Neutrophil (primary cell): ENCODE measurements around the gene TIGD2.

Source experiments
- H3K27ac ChIP-seq: fragments of 200-600 bp; sonication (generic); 2 replicates; pipeline ENCODE4 v1.5.1; 2016; ENCODE audit warnings: mild to moderate bottlenecking, moderate library complexity
- H3K27me3 ChIP-seq: fragments of 200-600 bp; sonication (generic); 2 replicates; pipeline ENCODE4 v1.6.0; 2016; ENCODE audit warnings: mild to moderate bottlenecking
- H3K36me3 ChIP-seq: fragments of 200-600 bp; sonication (generic); 2 replicates; pipeline ENCODE4 v1.5.1; 2017
- H3K4me1 ChIP-seq, 2 experiments: fragments of 200-600 bp in 1 of 2; sonication (generic) in 1 of 2; 1 replicate in 1 of 2; 2 replicates in 1 of 2; pipeline versions ENCODE4 v1.5.1 to v1.6.1; 2013 to 2016; ENCODE audit warnings: low read depth in 1 of 2, low read length in 1 of 2, mild to moderate bottlenecking in 1 of 2, moderate library complexity in 1 of 2; ENCODE audit not compliant: control insufficient read depth in 1 of 2, insufficient read depth in 1 of 2
- H3K4me3 ChIP-seq, 2 experiments: fragments of 200-600 bp in 1 of 2; sonication (generic) in 1 of 2; 1 replicate in 1 of 2; 2 replicates in 1 of 2; pipeline ENCODE4 v1.5.1; 2013 to 2016; ENCODE audit warnings: low read depth in 1 of 2, low read length in 1 of 2, mild to moderate bottlenecking in 1 of 2, moderate library complexity in 1 of 2
- H3K9me3 ChIP-seq: fragments of 200-600 bp; sonication (generic); 2 replicates; pipeline ENCODE4 v1.5.1; 2016
- TF ChIP-seq, protein P1 (sequence below): fragments of 200-600 bp; sonication (generic); IDR thresholded peaks from 2 replicates; pipeline ENCODE4 v1.5.1; 2016; ENCODE audit warnings: antibody characterized with exemption

Gene TIGD2

DNA sequence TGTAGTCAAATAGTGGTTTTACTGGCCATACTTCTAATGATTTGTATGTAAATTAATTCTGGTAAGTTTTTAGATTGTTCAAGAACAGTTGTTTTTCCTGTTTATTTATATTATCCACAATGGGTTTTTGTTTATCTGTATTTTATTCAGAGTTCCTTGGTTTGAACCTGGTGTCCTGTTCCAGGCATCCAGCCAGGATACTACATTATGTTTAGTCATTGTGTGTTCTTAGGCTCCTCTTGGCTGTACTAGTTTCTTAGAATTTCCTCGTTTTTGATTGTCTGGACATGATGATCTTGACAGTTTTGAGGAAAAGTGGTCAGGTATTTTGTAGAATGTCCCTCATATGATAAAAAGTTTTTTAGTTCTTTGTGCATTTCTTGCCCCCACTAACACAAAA lies 7.8 kb downstream of the TIGD2 start:
- Histone ChIP-seq H3K4me1 (no peaks in the 10 kb centered on the region), H3K4me3 (no peak overlapping the region), H3K27ac (no peak overlapping the region), H3K27me3 (no peaks in the 10 kb centered on the region), H3K9me3 (no peaks in the 10 kb centered on the region), H3K36me3 (no peaks in the 10 kb centered on the region)
- TF ChIP-seq, protein P1, sequence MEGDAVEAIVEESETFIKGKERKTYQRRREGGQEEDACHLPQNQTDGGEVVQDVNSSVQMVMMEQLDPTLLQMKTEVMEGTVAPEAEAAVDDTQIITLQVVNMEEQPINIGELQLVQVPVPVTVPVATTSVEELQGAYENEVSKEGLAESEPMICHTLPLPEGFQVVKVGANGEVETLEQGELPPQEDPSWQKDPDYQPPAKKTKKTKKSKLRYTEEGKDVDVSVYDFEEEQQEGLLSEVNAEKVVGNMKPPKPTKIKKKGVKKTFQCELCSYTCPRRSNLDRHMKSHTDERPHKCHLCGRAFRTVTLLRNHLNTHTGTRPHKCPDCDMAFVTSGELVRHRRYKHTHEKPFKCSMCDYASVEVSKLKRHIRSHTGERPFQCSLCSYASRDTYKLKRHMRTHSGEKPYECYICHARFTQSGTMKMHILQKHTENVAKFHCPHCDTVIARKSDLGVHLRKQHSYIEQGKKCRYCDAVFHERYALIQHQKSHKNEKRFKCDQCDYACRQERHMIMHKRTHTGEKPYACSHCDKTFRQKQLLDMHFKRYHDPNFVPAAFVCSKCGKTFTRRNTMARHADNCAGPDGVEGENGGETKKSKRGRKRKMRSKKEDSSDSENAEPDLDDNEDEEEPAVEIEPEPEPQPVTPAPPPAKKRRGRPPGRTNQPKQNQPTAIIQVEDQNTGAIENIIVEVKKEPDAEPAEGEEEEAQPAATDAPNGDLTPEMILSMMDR, result no peak

DNA sequence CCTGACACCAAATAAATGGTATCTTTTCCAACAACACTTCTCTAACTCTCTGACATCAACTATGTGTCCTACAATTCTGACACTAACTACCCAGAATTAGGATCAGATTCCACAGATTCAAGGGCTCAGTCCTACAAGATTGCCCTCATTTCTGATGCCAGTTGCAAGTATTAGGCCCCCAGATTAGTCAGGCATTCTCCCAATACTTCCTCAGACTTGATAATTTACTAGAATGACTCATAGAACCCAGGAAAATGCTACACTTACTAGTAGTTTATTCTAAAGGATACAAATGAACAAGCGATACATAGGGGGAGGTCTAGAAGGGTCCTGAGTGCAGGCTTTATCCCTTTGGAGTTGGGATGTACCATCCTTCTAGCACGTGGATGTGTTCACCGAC lies 8.5 kb downstream of the TIGD2 start:
- Histone ChIP-seq H3K27me3 (no peaks in the 10 kb centered on the region), H3K36me3 (no peaks in the 10 kb centered on the region), H3K4me3 (no peak overlapping the region), H3K27ac (no peak overlapping the region), H3K9me3 (no peaks in the 10 kb centered on the region), H3K4me1 (no peaks in the 10 kb centered on the region)
- TF ChIP-seq, protein P1, result no peak

DNA sequence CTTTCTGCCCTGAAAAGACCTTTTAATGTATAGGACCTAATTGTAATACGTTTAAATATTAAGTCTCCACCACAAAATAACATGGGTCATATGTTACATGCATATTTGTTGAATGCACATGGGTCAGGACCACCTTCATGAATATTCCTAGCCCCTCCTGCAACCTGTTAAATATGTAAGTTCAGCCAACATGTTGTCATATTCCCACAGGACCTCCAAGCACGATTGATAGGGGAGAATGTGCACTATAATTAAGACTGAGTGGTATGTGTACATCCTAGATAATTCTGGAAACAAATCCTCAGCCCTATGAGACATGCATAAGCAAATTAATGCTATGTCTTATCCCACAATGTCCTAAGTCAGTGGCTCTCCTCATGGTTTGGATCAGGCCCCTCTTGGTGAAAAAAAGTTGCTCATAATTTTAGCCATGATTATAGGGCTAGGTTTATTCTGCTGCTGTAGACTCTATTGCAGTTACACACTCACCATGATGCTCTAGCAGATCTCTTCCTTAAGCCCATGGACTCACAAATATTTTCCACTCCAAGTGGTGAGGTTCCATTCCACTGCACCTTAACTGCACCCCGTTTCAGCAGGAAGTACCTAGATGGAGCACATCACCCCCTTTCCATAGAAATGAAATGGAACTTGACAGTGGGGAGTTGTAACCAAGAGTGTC lies 10.2 kb downstream of the TIGD2 start:
- H3K4me3 ChIP-seq, result no peak overlapping the region
- H3K4me1 ChIP-seq, result no peaks in the 10 kb centered on the region
- H3K27me3 ChIP-seq, result no peaks in the 10 kb centered on the region
- TF ChIP-seq, protein P1, result no peak
- H3K27ac ChIP-seq, result no peak overlapping the region
- H3K36me3 ChIP-seq, result no peaks in the 10 kb centered on the region
- H3K9me3 ChIP-seq, result no peaks in the 10 kb centered on the region

DNA sequence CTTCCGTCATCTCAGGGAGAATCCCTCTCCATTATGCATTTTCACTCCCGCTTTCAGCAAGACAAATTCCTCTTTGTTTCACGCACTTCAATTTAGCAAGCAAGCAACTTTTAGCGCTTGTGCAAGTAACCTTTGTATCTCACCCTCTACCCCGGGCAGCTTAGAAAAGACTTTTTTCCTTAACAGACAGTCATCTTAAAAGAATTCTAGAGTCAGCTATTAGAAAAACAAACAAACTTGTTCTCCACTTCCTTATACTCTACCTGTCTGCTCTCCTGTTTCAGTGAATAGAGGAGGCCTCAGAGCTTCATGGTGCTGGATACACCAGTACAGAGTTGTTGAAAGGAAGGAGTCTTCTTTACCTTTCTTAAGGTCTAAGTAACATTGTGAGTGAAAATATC lies 12.1 kb downstream of the TIGD2 start:
- Histone ChIP-seq H3K27ac (no peak overlapping the region), H3K4me3 (no peak overlapping the region), H3K9me3 (no peaks in the 10 kb centered on the region), H3K27me3 (no peaks in the 10 kb centered on the region), H3K4me1 (no peaks in the 10 kb centered on the region), H3K36me3 (no peaks in the 10 kb centered on the region)
- TF ChIP-seq, protein P1, result no peak

DNA sequence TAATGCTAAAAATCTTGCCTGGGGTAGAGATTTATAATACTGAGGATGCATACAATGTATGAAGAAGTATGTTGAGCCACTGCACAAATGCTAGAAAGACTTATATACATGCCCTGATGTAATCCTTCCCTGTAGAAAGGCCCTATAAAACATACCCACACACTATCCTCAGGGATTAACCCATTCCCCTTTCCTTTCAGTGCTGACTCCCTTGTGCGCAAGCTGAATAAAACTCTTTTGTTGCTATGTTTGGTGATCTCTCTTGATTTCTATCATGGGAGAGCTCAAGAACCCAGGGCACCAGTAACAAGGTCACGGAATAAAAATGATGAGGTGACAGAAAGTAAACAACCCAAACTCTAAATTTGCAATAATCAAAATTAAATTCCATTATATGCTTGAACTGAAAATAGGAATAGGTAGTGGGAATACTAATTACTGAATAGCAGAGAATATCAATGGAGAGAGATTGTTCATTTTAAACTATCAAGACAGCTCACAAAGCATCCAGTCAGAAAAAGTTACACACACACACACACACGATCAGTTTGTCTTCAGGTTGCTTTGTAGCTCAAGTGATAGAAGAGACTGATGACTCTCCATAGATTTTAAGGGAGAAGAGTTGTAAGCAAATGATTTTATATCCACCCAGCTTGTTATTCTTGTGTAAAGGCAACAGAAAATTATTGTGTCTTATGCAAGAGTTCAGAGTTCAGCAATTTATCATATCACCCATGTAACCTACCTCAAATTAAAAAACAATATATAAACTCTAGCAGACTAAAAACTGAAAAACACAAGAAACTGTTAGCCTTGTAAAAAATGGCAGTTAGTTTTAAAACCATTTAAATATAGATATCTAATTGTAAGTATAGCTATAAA lies 14.8 kb downstream of the TIGD2 start:
- H3K4me3 ChIP-seq, result no peak overlapping the region
- no peaks in the 10 kb centered on the region for H3K4me1 ChIP-seq
- TF ChIP-seq, protein P1, result no peak
- no peaks in the 10 kb centered on the region for H3K36me3 ChIP-seq
- no peak overlapping the region for H3K27ac ChIP-seq
- H3K9me3 ChIP-seq, result no peaks in the 10 kb centered on the region
- H3K27me3 ChIP-seq, result no peaks in the 10 kb centered on the region
